SK-N-MC (cell line): ENCODE measurements around the gene TMCO4.

Source experiments
- DNase-seq: peaks from one replicate; pipeline ENCODE4 v3.0.0-alpha.2; 2011; ENCODE audit warnings: low read depth, low spot score
- H3K27ac ChIP-seq: fragments of 200-600 bp; sonication (generic); 2 replicates; pipeline ENCODE4 v1.5.1; 2016; ENCODE audit warnings: mixed run types
- H3K36me3 ChIP-seq: fragments of 200-600 bp; sonication (generic); 2 replicates; pipeline ENCODE4 v1.6.1; 2017; ENCODE audit warnings: antibody characterized with exemption, low read length, mixed read lengths; ENCODE audit not compliant: insufficient read depth
- H3K4me3 ChIP-seq: fragments of 200-600 bp; sonication (generic); 2 replicates; pipeline ENCODE4 v1.5.1; 2016
- H3K9ac ChIP-seq: fragments of 200-600 bp; sonication (generic); 2 replicates; pipeline ENCODE4 v1.8.0; 2017; ENCODE audit warnings: mixed run types, mixed read lengths; ENCODE audit not compliant: insufficient read length
- H3K9me3 ChIP-seq: fragments of 200-600 bp; sonication (generic); 2 replicates; pipeline ENCODE4 v1.6.1; 2017; ENCODE audit warnings: low read depth, mild to moderate bottlenecking, antibody characterized with exemption, low read length, moderate library complexity, mixed read lengths
- EZH2 ChIP-seq: fragments of 200-600 bp; sonication (generic); IDR thresholded peaks from one replicate; pipeline ENCODE4 v1.6.1; 2017; ENCODE audit warnings: antibody characterized with exemption
- FOXP2 ChIP-seq: optimal IDR thresholded peaks from 2 replicates; pipeline ENCODE3; 2011; ENCODE audit warnings: mild to moderate bottlenecking, moderate library complexity; ENCODE audit not compliant: insufficient read depth; ENCODE audit errors: extremely low read length, control extremely low read depth
- POLR2AphosphoS5 ChIP-seq: IDR thresholded peaks from 2 replicates; pipeline ENCODE4 v1.6.1; 2012; ENCODE audit warnings: mild to moderate bottlenecking, low read depth, low read length, borderline replicate concordance

Gene TMCO4

DNA sequence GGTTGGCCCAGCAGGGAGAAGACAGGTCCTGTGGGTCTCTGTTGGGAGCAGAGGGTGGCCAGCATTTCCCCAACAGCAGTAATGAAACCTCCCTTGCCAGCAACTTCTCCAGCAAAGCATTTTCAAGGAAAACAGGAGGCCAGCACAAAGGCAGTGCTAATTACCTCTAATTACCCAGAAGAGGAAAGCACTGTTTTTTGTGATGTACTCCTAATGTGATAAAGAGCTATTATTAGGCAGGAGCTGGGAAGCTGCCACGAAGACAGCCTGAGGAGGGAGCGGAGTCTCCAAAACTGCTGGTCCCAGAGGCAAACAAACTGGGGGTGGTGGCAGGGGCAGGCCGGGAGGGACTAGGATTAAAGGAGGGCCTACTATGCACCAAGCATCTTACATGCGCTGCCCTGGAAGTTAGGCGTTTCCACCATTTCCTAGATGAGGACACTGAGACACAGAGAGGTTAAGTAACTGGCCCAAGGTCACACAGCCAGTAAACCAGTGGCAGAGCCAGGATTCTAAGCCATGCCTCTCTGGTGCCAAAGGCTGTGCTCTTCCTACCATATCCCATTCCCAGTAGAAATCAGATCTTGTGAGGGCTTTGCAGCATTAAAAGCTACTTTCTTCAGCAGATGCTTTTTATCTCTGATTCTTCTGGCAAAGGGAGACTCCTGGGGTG, 110.5 kb downstream of the TMCO4 start:
- Histone ChIP-seq H3K27ac (no peak overlapping the region), H3K36me3 (no peaks in the 10 kb centered on the region), H3K4me3 (no peak overlapping the region), H3K9me3 (no peaks in the 10 kb centered on the region), H3K9ac (no peak overlapping the region)
- no peak for DNase-seq
- no peak for TF ChIP-seq FOXP2
- TF ChIP-seq EZH2: no peak
- TF ChIP-seq POLR2AphosphoS5: no peak

DNA sequence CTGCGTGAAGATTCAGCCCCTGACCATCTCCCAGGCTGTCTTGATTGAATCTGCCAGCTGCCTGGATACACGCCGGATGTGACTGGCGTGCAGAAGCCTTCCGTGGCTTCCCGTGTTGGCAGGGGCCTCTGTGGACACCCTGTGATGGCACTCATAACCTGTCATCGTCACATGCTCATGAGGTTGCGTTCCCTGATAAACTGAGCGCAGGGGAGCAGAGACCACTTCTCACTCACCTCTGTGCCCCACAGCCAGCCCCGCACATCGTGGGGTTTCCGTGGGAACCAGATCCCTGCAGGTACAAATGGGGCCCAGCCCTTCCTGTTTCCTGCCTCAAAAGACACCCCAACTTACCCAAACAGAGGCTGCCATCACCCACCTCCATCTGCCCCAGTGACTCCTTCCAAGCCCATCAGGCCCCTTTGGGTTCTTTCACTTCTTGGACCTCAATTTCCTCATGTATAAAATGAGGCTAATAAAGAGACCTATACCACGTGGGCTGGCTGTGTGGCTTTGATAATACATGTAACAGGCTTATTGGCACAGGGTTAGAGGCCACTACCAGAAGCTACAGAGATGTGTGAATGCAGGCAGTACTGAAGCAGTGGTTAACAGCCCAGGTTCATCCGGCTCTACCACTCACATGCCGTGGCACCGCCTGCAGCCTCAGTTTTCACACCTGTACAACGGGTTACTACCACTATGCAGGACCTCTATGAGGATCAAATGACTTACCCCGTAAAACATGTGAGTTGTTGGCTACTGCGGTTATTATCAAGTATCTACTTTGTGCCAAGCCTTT, 111.5 kb downstream of the TMCO4 start:
- DNase-seq: no peak
- no peak overlapping the region for H3K9ac ChIP-seq
- no peaks in the 10 kb centered on the region for H3K9me3 ChIP-seq

DNA sequence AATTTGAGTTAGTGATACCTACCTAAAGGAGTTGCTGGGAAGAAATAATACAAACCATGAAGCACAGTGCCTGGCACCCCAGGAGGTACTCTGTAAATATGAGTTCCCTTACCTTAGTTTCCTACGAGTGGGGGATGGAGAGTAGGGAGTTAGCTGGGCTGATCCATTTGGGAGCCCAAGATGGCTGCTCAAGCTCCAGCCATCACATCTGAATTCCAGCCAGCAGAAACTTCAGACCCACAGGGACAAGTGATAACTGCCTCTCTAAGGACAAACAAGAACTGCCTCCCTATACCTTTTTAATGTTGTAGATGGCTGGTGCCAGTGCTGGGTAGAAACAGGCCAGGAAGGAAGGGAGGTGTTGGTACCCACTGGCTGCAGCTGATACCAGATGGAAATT, 112.3 kb downstream of the TMCO4 start:
- no peaks in the 10 kb centered on the region for H3K9me3 ChIP-seq
- H3K4me3 ChIP-seq: no peak overlapping the region
- DNase-seq: no peak
- H3K27ac ChIP-seq: no peak overlapping the region
- H3K36me3 ChIP-seq: no peaks in the 10 kb centered on the region
- no peak for TF ChIP-seq POLR2AphosphoS5
- TF ChIP-seq FOXP2: no peak
- TF ChIP-seq EZH2: no peak
- no peak overlapping the region for H3K9ac ChIP-seq

More for the DNA sequence above, 111.5 kb downstream of the TMCO4 start:
- TF ChIP-seq FOXP2 (no peak), POLR2AphosphoS5 (no peak), EZH2 (no peak)
- H3K36me3 ChIP-seq: no peaks in the 10 kb centered on the region
- H3K4me3 ChIP-seq: no peak overlapping the region
- no peak overlapping the region for H3K27ac ChIP-seq

DNA sequence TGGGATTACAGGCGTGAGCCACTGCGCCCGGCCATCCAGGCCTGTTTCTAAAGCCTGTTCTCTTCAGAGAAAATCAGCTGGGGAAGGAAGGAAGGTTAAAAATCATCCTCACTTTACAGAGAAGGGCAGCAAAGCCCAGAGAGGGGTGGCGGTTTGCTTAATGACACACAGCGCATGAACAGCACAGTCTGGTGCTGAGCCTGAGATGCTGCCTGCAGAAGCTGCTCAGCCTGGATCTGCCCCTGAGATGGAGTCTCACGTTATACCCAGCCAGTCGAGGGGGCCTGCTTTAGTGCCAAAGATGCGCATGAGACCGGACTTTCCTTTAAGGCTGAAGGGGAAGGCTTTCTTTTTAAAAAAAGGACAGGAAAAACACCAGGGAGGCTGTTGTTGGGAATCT, 113.7 kb downstream of the TMCO4 start:
- no peak for TF ChIP-seq EZH2
- TF ChIP-seq FOXP2: no peak
- no peak for TF ChIP-seq POLR2AphosphoS5
- DNase-seq: no peak
- Histone ChIP-seq H3K9me3 (no peaks in the 10 kb centered on the region), H3K36me3 (no peaks in the 10 kb centered on the region), H3K9ac (no peak overlapping the region), H3K4me3 (no peak overlapping the region), H3K27ac (no peak overlapping the region)

DNA sequence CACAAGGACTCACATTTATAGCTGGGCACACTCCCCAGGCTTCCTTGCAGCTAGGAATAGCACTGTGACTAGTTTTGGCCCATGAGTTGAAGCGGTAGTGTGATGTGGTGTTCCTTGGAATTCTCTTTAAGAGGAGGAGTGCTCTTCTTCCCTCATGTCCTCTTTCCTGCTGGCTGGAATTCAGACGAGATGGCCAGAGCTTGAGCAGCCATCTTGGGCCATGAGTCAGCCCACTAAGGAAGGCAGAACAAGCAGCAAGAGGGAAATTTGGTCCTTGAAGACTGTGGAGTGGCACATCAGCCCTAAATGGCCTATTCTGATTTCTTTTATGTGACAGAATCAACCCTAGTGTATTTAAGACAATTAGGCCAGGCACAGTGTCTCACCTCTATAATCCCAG, 115.0 kb downstream of the TMCO4 start:
- TF ChIP-seq EZH2 (no peak), FOXP2 (no peak), POLR2AphosphoS5 (no peak)
- H3K9ac ChIP-seq: no peak overlapping the region
- DNase-seq: no peak

DNA sequence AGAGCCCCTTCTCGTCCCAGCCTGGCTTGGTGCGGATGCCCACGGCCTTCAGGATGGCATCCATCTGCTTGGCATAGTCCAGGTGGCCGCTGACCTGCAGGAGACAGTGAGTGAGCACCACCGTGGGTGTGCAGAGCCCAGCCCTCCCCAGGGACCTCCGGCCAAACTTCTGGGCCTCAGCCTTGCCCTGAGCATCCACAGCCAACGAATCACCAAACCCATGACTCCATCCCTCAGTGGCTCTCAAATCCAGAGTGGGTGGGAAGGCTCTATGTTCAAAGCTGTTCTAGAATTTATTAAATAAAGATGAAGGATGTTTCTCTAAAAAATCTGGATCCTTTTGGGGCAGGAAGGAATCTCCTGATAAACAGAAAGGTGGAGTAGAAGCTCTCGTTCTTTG, 116.4 kb downstream of the TMCO4 start:
- no peak overlapping the region for H3K9ac ChIP-seq
- TF ChIP-seq EZH2: no peak
- no peak for TF ChIP-seq POLR2AphosphoS5
- TF ChIP-seq FOXP2: no peak

More for the DNA sequence above, 115.0 kb downstream of the TMCO4 start:
- Histone ChIP-seq H3K4me3 (no peak overlapping the region), H3K36me3 (no peaks in the 10 kb centered on the region), H3K9me3 (no peaks in the 10 kb centered on the region), H3K27ac (no peak overlapping the region)

DNA sequence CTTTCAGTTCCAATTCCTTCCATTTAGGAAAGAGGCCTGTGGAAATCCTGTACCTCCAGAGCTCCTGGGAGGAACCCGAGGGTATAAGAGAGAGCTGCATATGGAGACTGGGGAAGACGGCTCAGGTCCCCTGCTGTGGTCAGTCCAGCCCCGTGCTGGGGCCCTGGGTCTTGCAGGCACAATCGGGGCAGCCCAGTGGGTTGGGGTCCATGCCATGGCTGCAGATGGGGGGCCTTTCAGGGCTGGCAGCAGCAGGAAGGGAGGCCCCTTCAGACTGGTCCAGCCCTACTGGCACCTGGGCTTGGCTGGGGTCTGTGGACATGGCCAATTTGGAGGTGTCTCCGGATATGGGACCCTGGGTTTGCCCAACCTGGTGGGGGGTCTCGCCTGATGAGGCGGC, 116.8 kb downstream of the TMCO4 start:
- DNase-seq: no peak
- Histone ChIP-seq H3K36me3 (no peaks in the 10 kb centered on the region), H3K4me3 (no peak overlapping the region), H3K9ac (no peak overlapping the region), H3K27ac (no peak overlapping the region), H3K9me3 (no peaks in the 10 kb centered on the region)
- TF ChIP-seq POLR2AphosphoS5: no peak
- TF ChIP-seq EZH2: no peak
- TF ChIP-seq FOXP2: no peak

More for the DNA sequence above, 116.4 kb downstream of the TMCO4 start:
- Histone ChIP-seq H3K9me3 (no peaks in the 10 kb centered on the region), H3K36me3 (no peaks in the 10 kb centered on the region), H3K27ac (no peak overlapping the region), H3K4me3 (no peak overlapping the region)
- DNase-seq: no peak

DNA sequence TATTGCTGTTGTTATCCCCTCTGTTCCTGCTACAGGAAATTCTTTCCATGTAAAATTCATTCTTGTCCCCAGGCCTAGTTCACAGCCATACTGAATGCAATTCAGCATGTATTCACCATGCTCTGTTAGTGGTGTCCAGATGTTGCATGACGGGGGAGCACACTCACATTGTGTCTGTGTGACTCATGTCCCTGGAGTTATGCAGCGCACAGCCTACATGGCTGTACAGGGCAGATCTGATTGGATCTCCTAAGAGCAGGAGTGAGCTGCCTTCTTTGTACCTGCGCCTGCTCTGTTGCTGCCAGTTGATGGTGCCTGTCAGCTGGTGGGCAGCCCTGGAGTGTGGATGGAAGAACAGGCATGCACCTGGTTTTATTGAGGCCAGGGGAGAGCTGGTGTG, 117.5 kb downstream of the TMCO4 start:
- H3K4me3 ChIP-seq: no peak overlapping the region
- H3K9ac ChIP-seq: no peak overlapping the region
- TF ChIP-seq EZH2 (no peak), FOXP2 (no peak), POLR2AphosphoS5 (no peak)
- no peaks in the 10 kb centered on the region for H3K9me3 ChIP-seq
- H3K36me3 ChIP-seq: no peaks in the 10 kb centered on the region
- no peak overlapping the region for H3K27ac ChIP-seq
- no peak for DNase-seq
